ENCODE measurements around the gene RAD9A.
"Not testable (repeated sequence)": the region's sequence is repeated elsewhere in the genome, so short reads cannot be mapped to it uniquely, and the experiment has no call there.

The RAD9A gene

GRCh38 chr11:67427364-67427859 lies 35.6 kb downstream of the RAD9A start:
- DNase-seq (ENCODE audit: low read depth in 2 of 2), result not testable (repeated sequence)

GRCh38 chr11:67428052-67429001 lies 36.5 kb downstream of the RAD9A start, which contains the start of gene RPS6KB2:
TSS of gene RPS6KB2 (plus strand) at chr11:67428494. CDS start at chr11:67428546, 52 bp downstream.
- peak; percentile 99 to 100 for DNase-seq (ENCODE audit: low read depth in 2 of 2)

DNA sequence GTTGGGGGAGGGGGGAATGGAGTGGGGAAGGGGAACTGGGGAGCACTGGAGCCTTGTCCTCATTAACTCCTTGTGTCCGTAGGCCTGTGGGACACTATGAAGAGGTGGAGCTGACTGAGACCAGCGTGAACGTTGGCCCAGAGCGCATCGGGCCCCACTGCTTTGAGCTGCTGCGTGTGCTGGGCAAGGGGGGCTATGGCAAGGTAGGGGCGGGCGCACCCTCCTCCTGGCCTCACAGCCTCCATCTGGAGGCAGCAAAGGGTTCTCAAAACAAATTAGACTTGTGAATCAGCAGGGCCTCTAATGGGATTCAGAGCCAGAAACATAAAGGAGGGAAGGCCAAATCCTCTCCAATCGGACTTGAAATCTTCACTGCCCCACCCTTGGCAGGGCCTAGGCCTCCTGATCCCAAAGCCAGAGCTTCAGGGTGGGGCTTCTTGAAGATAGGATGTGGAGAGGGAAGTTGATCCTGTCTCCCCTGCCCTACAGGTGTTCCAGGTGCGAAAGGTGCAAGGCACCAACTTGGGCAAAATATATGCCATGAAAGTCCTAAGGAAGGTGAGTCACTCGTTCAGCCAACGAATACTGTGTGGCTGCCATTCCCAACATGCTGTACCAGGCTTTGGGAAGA lies 37.4 kb downstream of the RAD9A start:
- no peak for DNase-seq (ENCODE audit: low read depth in 2 of 2)

- no peak for DNase-seq (ENCODE audit: low read depth in 2 of 2)
Observed at GRCh38 chr11:67429722-67430121, 37.9 kb downstream of the RAD9A start.

GRCh38 chr11:67431346-67432249 lies 39.8 kb downstream of the RAD9A start:
- no peak for DNase-seq (ENCODE audit: low read depth in 2 of 2)

DNA sequence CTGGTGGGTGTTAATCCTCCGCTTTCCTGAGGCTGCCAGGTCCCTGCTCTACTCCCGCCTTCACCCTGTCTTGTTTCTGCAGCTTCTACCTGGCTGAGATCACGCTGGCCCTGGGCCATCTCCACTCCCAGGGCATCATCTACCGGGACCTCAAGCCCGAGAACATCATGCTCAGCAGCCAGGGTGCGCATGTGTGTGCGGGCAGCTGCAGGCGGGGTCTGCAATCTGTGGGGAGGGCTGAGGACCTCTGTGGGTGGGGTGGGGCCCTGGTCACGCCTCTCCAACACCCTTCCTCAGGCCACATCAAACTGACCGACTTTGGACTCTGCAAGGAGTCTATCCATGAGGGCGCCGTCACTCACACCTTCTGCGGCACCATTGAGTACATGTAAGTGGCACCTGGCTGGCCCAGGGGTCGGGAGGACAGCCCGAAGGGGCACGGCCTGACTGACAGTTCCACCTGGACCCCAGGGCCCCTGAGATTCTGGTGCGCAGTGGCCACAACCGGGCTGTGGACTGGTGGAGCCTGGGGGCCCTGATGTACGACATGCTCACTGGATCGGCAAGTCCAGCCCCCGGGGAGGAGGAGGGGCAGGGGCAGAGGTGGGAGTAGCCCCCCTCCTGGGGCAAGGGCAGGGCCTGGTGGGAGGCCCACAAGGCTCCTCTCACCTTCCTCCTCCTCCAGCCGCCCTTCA lies 41.0 kb downstream of the RAD9A start:
- DNase-seq (ENCODE audit: low read depth in 2 of 2), result no peak

GRCh38 chr11:67433536-67434394 lies 42.0 kb downstream of the RAD9A start:
- DNase-seq (ENCODE audit: low read depth in 2 of 2), result no peak

GRCh38 chr11:67434395-67434881 lies 42.7 kb downstream of the RAD9A start:
- no peak for DNase-seq (ENCODE audit: low read depth in 2 of 2)

GRCh38 chr11:67435031-67435726 lies 43.4 kb downstream of the RAD9A start:
- no peak for DNase-seq (ENCODE audit: low read depth in 2 of 2)

- DNase-seq (ENCODE audit: low read depth in 2 of 2), result no peak
Observed at GRCh38 chr11:67435727-67436458, 44.1 kb downstream of the RAD9A start.

- DNase-seq (ENCODE audit: low read depth in 2 of 2), result peak; percentile 71 to 79
Observed at GRCh38 chr11:67436459-67437081, 44.8 kb downstream of the RAD9A start.

DNA sequence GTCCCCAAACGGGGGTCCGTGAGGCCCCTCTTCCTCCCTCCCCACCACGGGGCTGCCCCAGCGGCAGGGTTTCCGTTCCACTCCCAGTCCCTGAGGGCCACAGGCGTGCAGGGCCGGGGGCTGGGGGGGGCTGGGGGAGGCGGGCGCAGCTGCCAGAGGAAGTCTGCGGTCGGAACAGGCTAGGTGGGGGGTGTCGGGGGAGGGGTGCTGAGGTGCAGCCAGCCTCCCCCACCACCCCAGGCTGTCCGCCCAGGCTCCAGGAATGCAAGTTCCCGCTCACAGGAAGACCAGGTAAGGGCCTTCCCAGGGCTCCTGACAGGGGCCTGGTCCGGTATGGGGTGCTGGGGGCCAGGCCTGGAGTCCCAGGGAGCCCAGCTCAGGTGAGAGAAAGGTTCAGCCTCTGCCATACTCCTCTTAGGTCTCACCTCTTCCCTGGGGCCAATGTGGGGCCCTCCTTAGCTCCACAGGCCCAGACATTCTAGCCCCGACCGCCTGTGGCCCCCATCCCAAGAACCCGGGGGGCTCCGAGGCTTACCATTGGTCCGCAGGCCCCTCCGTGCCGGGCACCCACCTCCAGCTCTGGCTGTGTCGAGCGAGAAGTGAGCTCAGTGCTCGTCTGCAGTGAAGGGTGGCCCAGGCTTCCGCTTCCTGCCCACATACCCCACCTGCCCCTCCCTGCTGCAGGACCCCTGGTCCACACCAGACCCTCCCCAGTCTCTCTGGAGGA lies 45.5 kb downstream of the RAD9A start, which contains the start of gene PTPRCAP:
Gene PTPRCAP (minus strand): TSS at position 601 of the 727 bp plus-strand sequence. CDS start 63 bp downstream, at position 538.
- peak; percentile 55 to 71 for DNase-seq (ENCODE audit: low read depth in 2 of 2)

GRCh38 chr11:67437809-67438157 lies 46.0 kb downstream of the RAD9A start:
- no peak for DNase-seq (ENCODE audit: low read depth in 2 of 2)

- peak; percentile 61 to 78 for DNase-seq (ENCODE audit: low read depth in 2 of 2)
Observed at GRCh38 chr11:67438158-67438902, 46.5 kb downstream of the RAD9A start.

DNA sequence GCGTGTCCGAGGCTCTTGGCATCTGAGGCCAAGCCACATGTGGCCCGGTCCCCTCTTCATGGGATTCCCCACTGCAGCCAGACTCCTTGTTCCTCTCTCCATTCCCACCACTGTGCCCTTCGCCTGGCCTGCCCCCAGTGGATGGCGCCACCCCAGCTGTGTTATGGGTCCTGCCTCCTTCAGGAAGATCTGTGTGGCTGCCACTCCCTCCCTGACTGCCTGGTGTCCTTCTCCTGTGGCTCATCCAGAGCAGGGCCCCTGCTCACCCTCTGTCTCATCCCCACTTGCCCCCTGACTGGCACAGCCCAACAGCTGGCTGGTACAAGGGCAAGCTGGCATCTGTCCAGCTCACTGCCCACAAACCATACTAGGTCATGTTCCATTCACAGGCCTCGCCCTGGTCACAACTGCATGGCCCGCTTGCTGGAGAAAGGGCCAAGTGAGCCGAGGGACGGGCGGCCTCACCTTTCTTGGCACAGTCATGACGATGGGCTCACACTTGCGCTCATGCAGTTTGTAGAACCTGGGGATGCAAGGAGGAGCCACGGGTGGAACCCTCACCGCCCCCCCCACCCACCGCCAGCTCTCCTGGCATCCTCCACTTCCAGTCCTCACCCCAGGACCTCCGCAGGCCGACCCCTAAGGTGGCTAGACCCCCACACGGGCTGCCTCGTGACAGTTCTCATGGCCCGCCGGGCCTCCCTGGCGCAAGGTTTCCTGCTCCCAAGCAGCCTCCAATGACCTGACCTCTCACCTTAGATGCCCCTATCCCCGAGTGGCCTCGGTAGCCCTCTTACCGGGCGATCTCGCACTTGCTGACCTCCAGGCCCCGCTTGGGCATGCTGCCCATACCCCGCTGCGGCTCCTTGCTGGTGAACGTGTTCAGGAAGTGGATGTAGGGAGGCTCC lies 47.8 kb downstream of the RAD9A start:
- DNase-seq (ENCODE audit: low read depth in 2 of 2), result no peak

All from activated CD4-positive, alpha-beta T cell treated with anti-CD3 and anti-CD28 coated beads for 24 hours (primary cell).